ENCODE results near the gene TOMT.
"Not testable (repeated sequence)": the region's sequence is repeated elsewhere in the genome, so short reads cannot be mapped to it uniquely, and the experiment has no call there.

Gene TOMT

DNA sequence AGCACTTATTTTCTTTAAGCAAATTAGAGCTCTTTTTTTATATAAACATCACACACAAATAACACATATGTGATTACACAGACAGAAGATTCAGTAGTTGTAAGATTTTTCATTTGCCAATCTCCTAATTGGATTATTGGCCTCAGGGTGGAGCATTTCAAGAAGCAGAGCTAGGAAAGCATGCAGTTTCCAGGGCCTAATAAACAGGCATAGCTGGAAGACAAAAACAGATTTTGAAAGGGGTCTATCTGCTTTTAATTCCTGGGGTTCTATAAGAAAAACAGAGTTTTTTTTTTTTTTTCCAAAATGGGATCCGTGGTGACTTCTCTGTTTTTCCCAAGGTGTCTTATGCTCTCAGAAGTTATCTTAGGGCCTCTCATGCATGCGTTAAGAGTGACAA is 22.2 kb downstream of the TOMT start:
- no peak for DNase-seq

GRCh38 chr11:72129381-72129780 is 23.7 kb downstream of the TOMT start:
- no peak for DNase-seq

DNA sequence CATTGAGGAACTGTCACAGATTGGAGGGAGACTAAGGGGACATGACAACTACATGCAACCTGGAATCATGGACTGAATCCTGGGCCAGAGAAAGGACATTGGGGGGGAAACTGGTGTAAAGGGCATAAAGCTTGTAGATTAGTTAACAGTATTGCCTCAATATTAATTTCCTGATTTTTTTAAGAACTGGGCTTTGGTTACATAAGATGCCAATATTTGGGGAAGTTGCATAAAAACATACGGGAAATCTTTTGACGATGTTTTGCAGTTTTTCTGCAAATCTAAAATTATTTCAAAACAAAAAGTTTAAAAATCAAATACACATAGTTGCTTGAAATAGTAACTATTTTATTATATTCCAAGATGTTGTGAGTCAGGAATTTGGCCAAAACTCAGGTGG is 26.9 kb downstream of the TOMT start:
- no peak for DNase-seq

GRCh38 chr11:72135473-72135872 is 29.7 kb downstream of the TOMT start, which contains the start of gene FOLR3:
TSS of gene FOLR3 (plus strand) at chr11:72135725. CDS start at chr11:72135953, 228 bp downstream.
- not testable (repeated sequence) for DNase-seq

DNA sequence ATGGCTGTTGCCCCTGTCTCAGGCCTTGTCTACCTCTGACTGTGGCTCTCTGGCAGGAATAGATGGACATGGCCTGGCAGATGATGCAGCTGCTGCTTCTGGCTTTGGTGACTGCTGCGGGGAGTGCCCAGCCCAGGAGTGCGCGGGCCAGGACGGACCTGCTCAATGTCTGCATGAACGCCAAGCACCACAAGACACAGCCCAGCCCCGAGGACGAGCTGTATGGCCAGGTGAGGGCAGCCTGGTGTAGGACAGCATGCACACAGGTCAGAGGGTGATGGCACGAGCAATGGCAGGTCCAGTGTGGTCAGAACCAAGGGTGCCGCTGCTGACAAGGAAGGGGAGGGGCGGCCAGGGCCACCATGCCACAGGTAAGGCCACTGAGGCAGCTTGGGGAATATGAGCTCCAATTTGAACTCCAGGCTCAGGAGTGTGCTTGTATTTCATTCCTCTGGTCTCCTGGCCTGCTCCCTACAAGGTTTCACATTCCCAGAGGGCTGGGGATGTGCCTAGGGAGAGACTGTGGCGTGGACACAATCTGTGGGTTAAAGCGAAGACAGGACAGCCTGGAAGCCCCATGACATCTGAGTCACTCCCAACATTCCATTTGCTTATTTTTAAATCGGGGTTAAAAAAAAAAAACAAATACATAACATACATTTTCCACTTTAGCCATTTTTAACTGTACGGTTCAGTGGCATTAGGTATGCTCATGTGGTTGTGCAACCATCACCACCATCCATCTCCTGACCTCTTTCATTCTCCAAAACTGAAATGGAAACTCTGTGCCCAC is 30.4 kb downstream of the TOMT start:
- DNase-seq = no peak

DNA sequence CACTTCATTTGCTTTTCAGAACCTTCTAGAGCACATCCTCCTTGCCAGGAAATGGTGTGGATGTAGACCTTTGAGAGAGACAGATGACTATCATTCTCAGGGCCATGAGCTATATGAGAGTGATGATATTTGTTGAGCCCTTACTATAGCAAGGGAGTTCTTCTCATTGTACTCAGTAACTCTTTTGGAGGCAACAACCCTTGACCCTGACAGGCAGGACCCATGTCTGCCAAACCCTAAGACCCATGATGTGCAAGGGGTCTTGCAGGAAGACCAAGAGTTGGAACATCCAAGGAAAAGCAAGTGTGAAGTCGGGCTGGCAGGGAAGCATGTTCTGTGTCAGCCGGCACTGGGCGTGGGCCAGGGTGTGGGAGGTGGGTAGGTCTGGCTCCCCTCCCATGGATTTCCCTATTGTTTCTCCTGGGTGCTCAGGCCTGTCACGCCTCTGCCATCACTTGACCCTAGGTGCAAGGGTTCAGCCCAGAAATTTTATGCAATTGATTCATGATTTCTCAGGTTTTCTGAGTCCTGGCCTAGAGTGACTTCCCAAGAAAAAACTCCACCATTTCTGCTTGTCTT is 31.0 kb downstream of the TOMT start:
- DNase-seq = no peak

DNA sequence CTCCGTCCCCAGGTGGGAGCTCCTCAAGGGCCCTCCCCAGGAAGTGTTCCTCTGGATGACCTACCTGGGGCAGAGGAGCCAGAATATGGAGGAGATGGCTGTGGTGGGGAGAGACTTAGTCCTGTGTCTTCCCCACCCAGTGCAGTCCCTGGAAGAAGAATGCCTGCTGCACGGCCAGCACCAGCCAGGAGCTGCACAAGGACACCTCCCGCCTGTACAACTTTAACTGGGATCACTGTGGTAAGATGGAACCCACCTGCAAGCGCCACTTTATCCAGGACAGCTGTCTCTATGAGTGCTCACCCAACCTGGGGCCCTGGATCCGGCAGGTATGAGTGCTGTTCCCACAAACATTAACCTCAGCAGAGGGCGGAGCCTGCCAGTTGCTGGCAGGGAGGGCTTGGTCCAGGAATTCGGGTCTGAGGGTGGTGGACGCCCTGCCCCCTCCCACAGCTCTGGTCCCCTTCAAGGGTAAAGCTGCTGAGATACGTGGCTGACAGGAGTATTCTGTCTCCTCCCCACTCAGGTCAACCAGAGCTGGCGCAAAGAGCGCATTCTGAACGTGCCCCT is 33.2 kb downstream of the TOMT start:
- no peak for DNase-seq

DNA sequence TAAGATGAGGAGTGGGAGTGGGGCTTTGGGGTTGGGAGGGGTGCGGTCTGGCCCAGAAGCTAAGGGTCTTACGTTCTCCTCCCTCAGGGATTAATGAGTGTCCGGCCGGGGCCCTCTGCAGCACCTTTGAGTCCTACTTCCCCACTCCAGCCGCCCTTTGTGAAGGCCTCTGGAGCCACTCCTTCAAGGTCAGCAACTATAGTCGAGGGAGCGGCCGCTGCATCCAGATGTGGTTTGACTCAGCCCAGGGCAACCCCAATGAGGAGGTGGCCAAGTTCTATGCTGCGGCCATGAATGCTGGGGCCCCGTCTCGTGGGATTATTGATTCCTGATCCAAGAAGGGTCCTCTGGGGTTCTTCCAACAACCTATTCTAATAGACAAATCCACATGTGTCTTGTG is 33.8 kb downstream of the TOMT start:
- no peak for DNase-seq

GRCh38 chr11:72140661-72141060 is 34.9 kb downstream of the TOMT start:
- DNase-seq = no peak

- no peak for DNase-seq
Measured at GRCh38 chr11:72141066-72141465, 35.3 kb downstream of the TOMT start.

- DNase-seq = not testable (repeated sequence)
Measured at GRCh38 chr11:72142086-72142485, 36.4 kb downstream of the TOMT start.

GRCh38 chr11:72142543-72142942 is 36.8 kb downstream of the TOMT start:
- not testable (repeated sequence) for DNase-seq

- no peak for DNase-seq
Measured at GRCh38 chr11:72144807-72145565, 39.3 kb downstream of the TOMT start.

GRCh38 chr11:72146625-72147024 is 40.9 kb downstream of the TOMT start:
- DNase-seq = no peak

DNA sequence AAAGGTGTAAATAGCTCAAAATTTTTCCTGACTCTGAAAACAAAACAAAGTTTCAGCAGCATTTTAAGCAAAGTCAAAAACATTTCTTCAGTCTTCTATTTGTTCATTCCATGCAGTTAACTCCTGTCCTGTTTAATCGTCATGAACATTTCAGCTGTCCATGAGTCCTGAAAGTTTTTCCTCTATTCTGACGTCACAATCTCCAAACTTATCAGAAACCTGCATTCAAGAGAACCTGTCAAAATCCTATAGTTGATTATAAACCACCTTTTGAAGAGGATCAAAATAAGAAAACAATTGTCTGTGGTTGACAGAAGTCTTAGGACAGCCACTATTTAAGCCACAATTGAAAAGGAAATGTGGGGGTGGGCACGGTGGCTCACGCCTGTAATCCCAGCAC is 45.2 kb downstream of the TOMT start:
- no peak for DNase-seq

DNA sequence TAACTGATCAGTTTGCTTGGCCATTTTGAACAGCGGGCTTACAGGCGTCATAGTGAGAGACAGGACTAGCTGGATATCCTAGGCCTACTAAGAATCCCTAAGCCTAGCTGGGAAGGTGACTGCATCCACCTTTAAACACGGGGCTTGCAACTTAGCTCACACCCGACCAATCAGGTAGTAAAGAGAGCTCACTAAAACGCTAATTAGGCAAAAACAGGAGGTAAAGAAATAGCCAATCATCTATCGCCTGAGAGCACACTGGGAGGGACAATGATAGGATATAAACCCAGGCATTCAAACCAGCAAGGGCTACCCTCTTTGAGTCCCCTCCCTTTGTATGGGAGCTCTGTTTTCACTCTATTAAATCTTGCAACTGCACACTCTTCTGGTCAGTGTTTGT is 48.1 kb downstream of the TOMT start:
- not testable (repeated sequence) for DNase-seq

GRCh38 chr11:72154816-72155215 is 49.1 kb downstream of the TOMT start:
- no peak for DNase-seq

- no peak for DNase-seq
Measured at GRCh38 chr11:72155751-72156150, 50.0 kb downstream of the TOMT start.

GRCh38 chr11:72157131-72157530 is 51.4 kb downstream of the TOMT start:
- DNase-seq = no peak

Data from midbrain (tissue), 1 donor.